HEK293T (cell line): Measurements from ENCODE around the gene CTSE.
"Not testable (repeated sequence)": the region's sequence is repeated elsewhere in the genome, so short reads cannot be mapped to it uniquely, and the experiment has no call there.

Source experiments
- CTCF ChIA-PET: fragments of 350-600 bp; formaldehyde crosslinking; extraction: SDS; loops from one replicate; lab custom pipeline; 2021; ENCODE audit warnings: antibody characterized with exemption, inconsistent platforms; lab: Yijun Ruan, JAX
- POLR2A ChIA-PET: fragments of 350-600 bp; formaldehyde crosslinking; extraction: SDS; loops from one replicate; lab custom pipeline; 2020; ENCODE audit warnings: antibody characterized with exemption, inconsistent platforms; lab: Yijun Ruan, JAX
- DNase-seq: peaks from one replicate; pipeline ENCODE4 v3.0.0; 2012; ENCODE audit warnings: mixed read lengths; ENCODE audit errors: extremely low spot score
- ARNT ChIP-seq: fragments of 450-650 bp; IDR thresholded peaks from 2 replicates; pipeline ENCODE4 v1.6.1; 2017; ENCODE audit warnings: mild to moderate bottlenecking
- BHLHE40 ChIP-seq: fragments of 450-650 bp; IDR thresholded peaks from 2 replicates; pipeline ENCODE4 v1.6.1; 2016; ENCODE audit warnings: mild to moderate bottlenecking, moderate library complexity, borderline replicate concordance
- CTBP1 ChIP-seq: fragments of 450-650 bp; IDR thresholded peaks from 2 replicates; pipeline ENCODE4 v1.6.1; 2016; ENCODE audit warnings: borderline replicate concordance
- ELF4 ChIP-seq: fragments of 450-650 bp; IDR thresholded peaks from 2 replicates; pipeline ENCODE4 v1.6.1; 2017; ENCODE audit warnings: antibody characterized with exemption
- FOXA1 ChIP-seq: fragments of 450-650 bp; IDR thresholded peaks from 2 replicates; pipeline ENCODE4 v1.6.1; 2016; ENCODE audit warnings: mild to moderate bottlenecking
- FOXK2 ChIP-seq: fragments of 450-650 bp; IDR thresholded peaks from 2 replicates; pipeline ENCODE4 v1.6.1; 2016; ENCODE audit warnings: mild to moderate bottlenecking
- FOXM1 ChIP-seq: fragments of 450-650 bp; IDR thresholded peaks from 2 replicates; pipeline ENCODE4 v1.6.1; 2017; ENCODE audit warnings: mild to moderate bottlenecking, borderline replicate concordance
- HDGF ChIP-seq: fragments of 450-650 bp; IDR thresholded peaks from 2 replicates; pipeline ENCODE4 v1.6.1; 2017; ENCODE audit warnings: antibody characterized with exemption, borderline replicate concordance
- L3MBTL2 ChIP-seq: fragments of 450-650 bp; conservative IDR thresholded peaks from 2 replicates; pipeline ENCODE4 v1.6.1; 2016; ENCODE audit warnings: mild to moderate bottlenecking
- LEF1 ChIP-seq: fragments of 450-650 bp; IDR thresholded peaks from 2 replicates; pipeline ENCODE4 v1.6.1; 2017; ENCODE audit warnings: mild to moderate bottlenecking, borderline replicate concordance
- NFRKB ChIP-seq: fragments of 450-650 bp; IDR thresholded peaks from 2 replicates; pipeline ENCODE4 v1.6.1; 2016; ENCODE audit warnings: mild to moderate bottlenecking, moderate library complexity
- SP1 ChIP-seq: fragments of 450-650 bp; IDR thresholded peaks from 2 replicates; pipeline ENCODE4 v1.6.1; 2017
- SUZ12 ChIP-seq: fragments of 450-650 bp; IDR thresholded peaks from 2 replicates; pipeline ENCODE4 v1.6.1; 2016; ENCODE audit warnings: mild to moderate bottlenecking
- TARDBP ChIP-seq: fragments of 450-650 bp; IDR thresholded peaks from 2 replicates; pipeline ENCODE4 v1.6.1; 2016
- ZNF384 ChIP-seq: fragments of 450-650 bp; IDR thresholded peaks from 2 replicates; pipeline ENCODE4 v1.6.1; 2016
- TF ChIP-seq, protein P1 (sequence below): fragments of 450-650 bp; IDR thresholded peaks from 2 replicates; pipeline ENCODE4 v1.6.1; 2016

CTSE gene

DNA sequence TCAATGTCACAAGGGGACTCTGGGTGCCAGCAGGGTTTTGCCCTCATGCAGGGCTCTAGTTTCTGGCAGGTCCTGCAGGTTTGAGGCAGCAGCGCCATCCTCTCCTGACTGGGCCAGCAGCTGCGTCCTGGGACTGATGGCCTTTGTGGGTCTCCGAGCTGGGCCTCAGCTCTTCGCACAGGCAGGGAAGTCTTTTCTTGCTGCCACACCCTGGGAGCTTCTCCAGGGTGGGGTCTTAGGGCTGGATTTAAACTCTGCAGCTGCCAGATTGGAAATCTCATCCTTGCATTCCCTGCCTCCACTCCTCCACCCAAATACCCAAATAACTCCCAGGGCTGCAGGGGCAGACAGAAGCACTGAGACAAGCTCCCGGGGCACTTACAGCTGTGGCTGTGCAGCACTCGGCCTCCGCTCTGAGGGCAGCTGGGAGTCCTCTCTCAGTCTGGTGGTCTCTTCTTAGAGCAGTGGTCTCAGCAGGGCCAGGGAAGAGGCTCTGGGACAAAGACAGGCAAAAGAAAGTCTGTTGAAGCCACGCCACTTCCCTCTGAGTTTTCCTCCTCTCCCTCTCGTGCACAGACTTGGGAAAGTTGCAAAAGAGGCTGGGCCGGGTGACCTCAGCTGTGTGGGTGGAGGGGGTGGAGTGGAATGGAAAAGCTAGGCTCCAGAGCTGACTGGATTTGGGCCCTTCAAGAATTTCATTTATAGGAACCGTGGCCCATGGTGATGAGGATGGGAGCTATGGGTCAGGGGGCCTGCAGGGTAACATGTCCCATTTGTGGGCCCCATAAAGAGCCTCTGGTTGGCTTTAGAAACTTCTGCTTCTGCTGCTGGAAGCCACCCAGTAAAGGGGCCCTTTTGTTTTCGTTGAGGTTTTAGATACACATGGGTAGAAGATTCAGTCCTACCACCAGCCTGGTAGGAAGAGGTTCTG, 20.6 kb downstream of the CTSE start, which contains the start of gene RAB7B:
RAB7B (minus strand) TSS at position 525 of the 931 bp plus-strand sequence. CDS start 9,260 bp downstream, outside the sequence.
- ChIA-PET POLR2A (no interaction called here), CTCF (interaction anchor here (1.1 kb wide), 1 partner anchor 25 kb away, joined by 3 read pairs; no protein-coding TSS in a partner anchor)
- TF ChIP-seq SP1, result no peak
- TF ChIP-seq FOXK2, result no peak
- TF ChIP-seq FOXA1, result no peak
- TF ChIP-seq HDGF, result no peak
- no peak for TF ChIP-seq L3MBTL2
- no peak for TF ChIP-seq ARNT
- TF ChIP-seq SUZ12, result no peak
- no peak for TF ChIP-seq TARDBP
- TF ChIP-seq FOXM1, result no peak
- no peak for TF ChIP-seq ELF4
- TF ChIP-seq NFRKB, result no peak
- TF ChIP-seq, protein P1, sequence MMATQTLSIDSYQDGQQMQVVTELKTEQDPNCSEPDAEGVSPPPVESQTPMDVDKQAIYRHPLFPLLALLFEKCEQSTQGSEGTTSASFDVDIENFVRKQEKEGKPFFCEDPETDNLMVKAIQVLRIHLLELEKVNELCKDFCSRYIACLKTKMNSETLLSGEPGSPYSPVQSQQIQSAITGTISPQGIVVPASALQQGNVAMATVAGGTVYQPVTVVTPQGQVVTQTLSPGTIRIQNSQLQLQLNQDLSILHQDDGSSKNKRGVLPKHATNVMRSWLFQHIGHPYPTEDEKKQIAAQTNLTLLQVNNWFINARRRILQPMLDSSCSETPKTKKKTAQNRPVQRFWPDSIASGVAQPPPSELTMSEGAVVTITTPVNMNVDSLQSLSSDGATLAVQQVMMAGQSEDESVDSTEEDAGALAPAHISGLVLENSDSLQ, result no peak
- TF ChIP-seq LEF1, result no peak
- TF ChIP-seq ZNF384, result no peak
- no peak for TF ChIP-seq BHLHE40
- no peak for DNase-seq

GRCh38 chr1:206002160-206002559, 21.5 kb downstream of the CTSE start:
- POLR2A ChIA-PET, result no interaction called here
- no peak for DNase-seq
- TF ChIP-seq SUZ12 (no peak), ARNT (no peak), BHLHE40 (no peak), FOXA1 (no peak), FOXM1 (no peak), FOXK2 (no peak), LEF1 (no peak), L3MBTL2 (no peak), HDGF (no peak), TARDBP (no peak), SP1 (no peak), ELF4 (no peak), NFRKB (no peak), CTBP1 (no peak), ZNF384 (no peak)
- TF ChIP-seq, protein P1, result no peak
- CTCF ChIA-PET, result interaction anchor here (1.1 kb wide), 1 partner anchor 24 kb away, joined by 3 read pairs; no protein-coding TSS in a partner anchor

- POLR2A ChIA-PET, result no interaction called here
- CTCF ChIA-PET, result no interaction called here
- no peak for DNase-seq
- TF ChIP-seq CTBP1 (no peak), L3MBTL2 (no peak), ARNT (no peak), SP1 (no peak), ZNF384 (no peak), ELF4 (no peak), FOXK2 (no peak)
- TF ChIP-seq, protein P1, result no peak
Observed at GRCh38 chr1:206001476-206001888, 22.2 kb downstream of the CTSE start.

GRCh38 chr1:206000641-206001339, 22.9 kb downstream of the CTSE start:
- TF ChIP-seq SUZ12 (no peak), NFRKB (no peak), BHLHE40 (no peak), FOXA1 (no peak), FOXM1 (no peak), ELF4 (no peak)
- TF ChIP-seq, protein P1, result no peak
- DNase-seq, result no peak
- POLR2A ChIA-PET, result no interaction called here
- CTCF ChIA-PET, result interaction anchor here (1.0 kb wide), 1 partner anchor 209 kb away, joined by 3 read pairs; no protein-coding TSS in a partner anchor

DNA sequence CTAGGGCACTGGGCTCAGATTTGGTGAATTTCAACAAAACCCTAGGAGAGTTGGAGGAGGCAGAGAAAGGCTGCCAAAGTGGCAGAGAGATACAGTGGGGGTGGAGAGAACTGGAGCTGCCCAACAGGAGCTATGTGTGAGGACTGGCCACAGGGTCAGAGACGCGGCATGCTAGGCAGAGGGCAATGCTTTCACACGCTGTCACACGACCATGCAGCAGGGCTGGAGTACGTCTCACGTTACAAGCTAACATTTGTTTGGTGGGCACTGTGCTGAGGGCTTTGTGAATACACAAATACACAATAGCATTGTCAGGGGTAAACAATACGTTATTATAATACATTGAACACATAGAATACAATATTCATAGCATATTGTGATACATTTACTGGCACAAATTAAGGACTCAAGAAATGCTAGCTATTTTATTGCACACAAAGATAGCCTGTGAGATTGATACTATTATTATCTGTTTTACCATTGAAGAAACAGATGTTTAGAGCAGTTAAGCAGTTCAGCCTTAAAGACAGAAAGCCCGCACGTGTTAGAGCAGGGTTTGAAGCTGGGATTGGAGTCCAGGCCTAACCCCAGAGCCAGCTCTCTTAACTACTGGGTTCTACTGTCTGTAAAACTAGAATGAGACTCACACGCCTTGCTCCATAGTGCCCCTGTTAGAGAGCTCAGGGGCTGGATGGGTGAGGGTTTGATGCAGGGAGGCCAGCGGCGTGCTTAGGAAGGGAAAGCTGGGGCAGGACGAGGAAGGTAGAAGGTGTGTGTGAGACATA, 25.0 kb downstream of the CTSE start:
- ChIA-PET CTCF (interaction anchor here (0.7 to 2.2 kb wide), 4 partner anchors 15 to 104 kb away, joined by 3 to 7 read pairs (median 3); no protein-coding TSS in a partner anchor), POLR2A (no interaction called here)
- TF ChIP-seq FOXA1 (no peak), ELF4 (no peak), NFRKB (no peak), ZNF384 (no peak)
- no peak for DNase-seq

- POLR2A ChIA-PET, CTCF ChIA-PET, DNase-seq: not testable (repeated sequence)
Observed at GRCh38 chr1:205996641-205997040, 27.1 kb downstream of the CTSE start.
